GM12801 (cell line): ENCODE data around the gene HCAR3.

Source experiments
- TF ChIP-seq, protein P1 (sequence below): IDR thresholded peaks from one replicate; pipeline ENCODE4 v1.5.1; 2011; ENCODE audit warnings: control low read depth; ENCODE audit not compliant: insufficient read length; ENCODE audit errors: extremely low read depth

Gene HCAR3

DNA sequence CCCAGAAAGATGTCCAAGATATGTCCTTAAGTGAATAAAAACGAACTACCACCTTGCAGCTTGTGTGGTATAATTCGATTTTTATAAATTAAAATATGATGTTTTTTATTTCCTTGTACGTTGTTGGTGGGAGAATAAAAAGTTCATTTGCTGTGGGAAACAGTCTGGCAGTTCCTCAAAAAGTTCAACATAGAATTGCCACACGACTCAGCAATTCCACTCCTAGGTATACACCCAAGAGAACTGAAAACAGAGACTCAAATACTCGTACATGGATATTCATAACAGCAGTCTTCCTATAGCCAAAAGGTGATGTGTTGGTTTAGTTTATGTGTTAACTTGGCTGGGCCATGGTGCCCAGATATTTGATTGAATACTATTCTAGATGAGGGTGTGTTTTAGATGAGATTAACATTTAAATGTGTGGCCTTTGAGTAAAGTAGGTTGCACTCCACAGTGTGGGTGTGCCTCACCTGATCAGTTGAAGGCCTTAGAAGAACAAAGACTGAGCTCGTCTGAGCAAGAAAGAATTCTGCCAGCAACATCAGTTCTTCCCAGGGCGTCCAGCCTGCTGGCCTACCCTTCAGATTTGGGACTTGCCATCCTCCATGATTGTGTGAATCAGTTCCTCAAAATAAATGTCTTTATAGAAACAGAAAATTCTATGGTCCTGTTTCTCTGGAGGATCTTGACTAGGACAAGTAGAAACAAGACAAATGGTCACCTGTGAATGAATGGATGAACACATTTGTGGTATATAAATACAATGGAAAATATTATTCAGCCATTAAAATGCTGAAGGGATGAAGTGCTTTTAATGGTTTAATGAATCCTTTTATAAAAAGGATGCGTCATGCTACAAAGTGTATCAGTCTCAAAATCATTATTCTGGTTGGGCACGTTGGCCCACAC lies 30.9 kb upstream of the HCAR3 start:
- TF ChIP-seq, protein P1, sequence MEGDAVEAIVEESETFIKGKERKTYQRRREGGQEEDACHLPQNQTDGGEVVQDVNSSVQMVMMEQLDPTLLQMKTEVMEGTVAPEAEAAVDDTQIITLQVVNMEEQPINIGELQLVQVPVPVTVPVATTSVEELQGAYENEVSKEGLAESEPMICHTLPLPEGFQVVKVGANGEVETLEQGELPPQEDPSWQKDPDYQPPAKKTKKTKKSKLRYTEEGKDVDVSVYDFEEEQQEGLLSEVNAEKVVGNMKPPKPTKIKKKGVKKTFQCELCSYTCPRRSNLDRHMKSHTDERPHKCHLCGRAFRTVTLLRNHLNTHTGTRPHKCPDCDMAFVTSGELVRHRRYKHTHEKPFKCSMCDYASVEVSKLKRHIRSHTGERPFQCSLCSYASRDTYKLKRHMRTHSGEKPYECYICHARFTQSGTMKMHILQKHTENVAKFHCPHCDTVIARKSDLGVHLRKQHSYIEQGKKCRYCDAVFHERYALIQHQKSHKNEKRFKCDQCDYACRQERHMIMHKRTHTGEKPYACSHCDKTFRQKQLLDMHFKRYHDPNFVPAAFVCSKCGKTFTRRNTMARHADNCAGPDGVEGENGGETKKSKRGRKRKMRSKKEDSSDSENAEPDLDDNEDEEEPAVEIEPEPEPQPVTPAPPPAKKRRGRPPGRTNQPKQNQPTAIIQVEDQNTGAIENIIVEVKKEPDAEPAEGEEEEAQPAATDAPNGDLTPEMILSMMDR, result no peak

DNA sequence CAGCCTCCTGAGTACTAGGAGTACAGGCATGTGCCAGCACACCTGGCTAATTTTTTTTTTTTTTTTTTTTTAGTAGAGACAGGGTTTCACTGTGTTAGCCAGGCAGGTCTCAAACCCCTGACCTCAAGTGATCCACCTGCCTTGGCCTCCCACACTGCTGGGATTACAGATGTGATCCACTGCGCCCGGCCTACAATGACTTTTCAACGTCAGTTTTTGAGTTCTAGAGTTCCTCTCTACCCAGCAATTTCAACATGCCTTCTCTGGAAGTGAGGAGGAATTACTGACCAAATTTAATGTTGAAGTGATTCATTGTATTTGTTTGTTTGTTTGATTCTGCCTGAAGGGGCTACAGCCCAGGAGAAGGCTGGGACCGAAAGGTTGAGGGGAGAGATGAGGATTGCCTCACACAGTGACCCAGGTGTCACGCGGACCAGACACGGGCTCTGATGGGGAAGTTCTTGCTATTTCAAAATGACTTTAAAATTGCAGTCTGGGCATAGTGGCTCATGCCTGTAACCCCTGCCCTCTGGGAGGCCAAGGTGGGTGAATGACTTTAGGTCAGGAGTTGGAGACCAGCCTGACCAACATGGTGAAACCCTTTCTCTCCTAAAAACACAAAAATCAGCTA lies 27.4 kb upstream of the HCAR3 start:
- TF ChIP-seq, protein P1, result no peak

DNA sequence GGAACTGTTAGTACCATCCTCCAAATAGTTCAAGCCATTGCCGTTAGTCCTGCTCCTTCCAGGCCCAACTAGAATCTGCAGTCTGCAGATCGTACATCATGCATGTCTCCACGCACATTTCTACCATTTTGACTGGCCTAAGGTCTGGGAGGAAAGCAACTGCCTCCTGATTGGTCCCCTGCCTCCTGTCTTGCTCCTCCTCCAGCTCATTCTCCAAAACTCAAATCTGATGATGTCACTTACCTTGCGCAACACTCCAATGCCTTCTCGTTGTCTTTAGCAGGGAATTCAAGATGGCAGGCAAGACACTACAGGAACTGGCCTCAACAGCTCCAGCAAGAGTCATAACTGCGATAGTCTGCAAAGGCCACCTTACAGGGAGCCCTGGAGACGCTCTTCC lies 23.7 kb upstream of the HCAR3 start:
- TF ChIP-seq, protein P1, result no peak

DNA sequence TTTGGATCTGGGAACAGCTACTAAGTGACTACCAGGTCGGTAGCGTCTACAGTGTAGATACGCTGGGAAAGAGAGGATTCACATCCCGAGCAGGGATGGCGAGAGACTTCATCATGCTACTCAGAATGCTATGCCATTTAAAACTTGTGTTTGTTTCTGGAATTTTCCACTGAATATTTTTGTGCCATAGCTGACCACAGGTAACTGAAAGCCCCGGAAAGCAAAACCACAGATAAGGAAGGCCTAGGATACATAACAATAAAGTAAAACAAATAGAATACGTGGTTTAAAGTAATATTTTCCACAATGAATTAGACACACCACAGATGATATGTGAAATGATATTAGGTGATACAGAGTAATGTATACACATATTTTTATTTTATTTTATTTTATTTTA lies 22.0 kb upstream of the HCAR3 start:
- TF ChIP-seq, protein P1, result no peak

DNA sequence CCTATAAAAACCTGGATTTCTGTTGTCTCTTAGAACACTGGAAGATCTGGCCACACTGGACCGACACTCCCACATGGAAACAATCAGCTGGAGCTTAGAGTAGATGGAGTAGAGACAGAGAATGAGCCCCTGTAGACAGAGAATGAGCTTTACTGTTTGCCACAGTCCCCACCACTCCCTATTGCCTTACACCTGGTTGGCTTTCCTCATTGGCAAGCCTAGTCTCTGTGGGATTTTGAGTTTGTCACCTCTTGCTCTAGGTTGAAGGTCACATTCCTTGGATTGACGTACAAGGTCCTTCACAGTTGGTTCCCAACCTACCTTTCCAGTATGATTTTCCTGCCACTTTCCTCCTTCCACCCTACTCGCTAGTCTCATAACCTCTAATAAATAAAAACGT lies 16.0 kb upstream of the HCAR3 start:
- TF ChIP-seq, protein P1, result no peak

DNA sequence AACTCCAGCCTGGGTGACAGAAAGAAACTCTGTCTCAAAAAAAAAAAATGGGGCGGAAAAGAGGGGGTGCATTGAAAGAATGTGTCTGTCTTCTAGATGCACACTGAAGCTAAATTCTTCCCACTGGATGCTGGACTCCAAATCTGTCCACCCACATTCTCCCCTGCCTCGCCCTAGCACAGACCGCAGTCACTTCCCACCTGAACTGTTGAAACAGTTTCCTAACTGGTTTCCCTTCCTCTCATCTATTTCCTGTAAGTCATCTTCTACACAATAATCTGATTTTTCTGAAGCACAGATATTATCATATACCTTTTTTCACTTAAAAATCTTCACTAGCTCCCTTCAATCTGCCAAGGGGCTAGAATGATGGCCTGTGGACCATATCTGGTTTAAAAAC lies 15.6 kb upstream of the HCAR3 start:
- TF ChIP-seq, protein P1, result no peak

DNA sequence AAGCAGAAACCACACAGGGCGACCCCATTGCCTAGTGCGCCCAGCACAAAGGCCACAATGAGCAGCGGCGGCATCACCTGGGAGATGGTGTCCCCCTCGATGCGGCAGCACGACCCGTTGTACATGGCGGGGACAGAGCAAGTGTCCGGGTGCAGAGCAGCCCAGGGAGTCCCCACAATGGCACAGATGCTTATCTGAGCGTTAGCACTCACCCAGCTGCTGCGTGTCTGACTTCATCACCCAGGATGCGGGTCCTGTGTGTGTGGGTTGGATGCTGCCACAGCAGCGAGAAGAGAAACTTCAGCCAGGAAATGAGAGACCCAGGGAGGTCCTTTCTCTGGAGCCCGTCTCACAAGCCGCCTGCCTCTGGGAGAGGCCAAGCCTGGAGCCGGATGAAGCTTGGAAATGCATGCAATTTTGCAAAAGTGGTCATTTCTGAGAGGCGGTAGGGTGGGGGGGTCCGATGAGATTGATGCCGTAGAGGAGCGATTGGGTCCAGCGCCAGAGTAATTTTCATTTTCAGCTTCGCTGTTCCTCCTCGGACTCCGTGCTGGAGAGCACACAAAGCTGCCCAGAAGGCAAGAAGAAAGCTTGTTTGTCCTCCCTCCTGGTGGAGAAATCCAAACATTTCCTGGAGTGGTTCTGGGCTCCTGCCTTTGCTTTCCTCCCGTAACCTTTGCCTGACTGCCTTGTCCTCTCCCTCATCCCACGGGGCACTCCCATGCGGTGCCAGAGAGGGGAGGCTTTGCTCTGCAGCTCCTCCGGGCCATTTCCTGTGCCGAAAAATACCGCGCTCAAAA lies 13.8 kb upstream of the HCAR3 start, which contains the start of gene HCAR1:
TSS of gene HCAR1 (minus strand) at position 630 of the 800 bp plus-strand sequence. CDS start at position 125, 505 bp downstream.
- TF ChIP-seq, protein P1, result no peak
